WERI-Rb-1 (cell line): Measurements from ENCODE around the gene SH3D21.

ENCODE experiments used
- DNase-seq: peaks from one replicate; pipeline ENCODE4 v3.0.0-alpha.2; 2020
- H3K27ac ChIP-seq: fragments of 250-450 bp; sonication (Bioruptor Pico); 2 replicates; pipeline ENCODE4 v1.5.1; 2020; ENCODE audit warnings: mild to moderate bottlenecking, moderate library complexity
- H3K27me3 ChIP-seq: fragments of 250-450 bp; sonication (Bioruptor Pico); 2 replicates; pipeline ENCODE4 v1.5.1; 2021; ENCODE audit warnings: mild to moderate bottlenecking, low read depth, moderate library complexity; ENCODE audit not compliant: insufficient read depth, severe bottlenecking
- H3K36me3 ChIP-seq: fragments of 250-450 bp; sonication (Bioruptor Pico); 2 replicates; pipeline ENCODE4 v1.5.1; 2020; ENCODE audit warnings: mild to moderate bottlenecking, moderate library complexity
- H3K4me3 ChIP-seq: 2 replicates; pipeline ENCODE4 v1.5.1; 2011; ENCODE audit warnings: low read depth, mild to moderate bottlenecking, control low read depth, low read length
- H3K9me3 ChIP-seq: fragments of 250-450 bp; sonication (Bioruptor Pico); 2 replicates; pipeline ENCODE4 v1.5.1; 2021; ENCODE audit warnings: mild to moderate bottlenecking, moderate library complexity; ENCODE audit not compliant: severe bottlenecking
- TF ChIP-seq, protein P1 (sequence below): IDR thresholded peaks from 2 replicates; pipeline ENCODE4 v1.5.1; 2011; ENCODE audit warnings: low read depth, mild to moderate bottlenecking, control low read depth, inconsistent platforms, low read length

Gene SH3D21

DNA sequence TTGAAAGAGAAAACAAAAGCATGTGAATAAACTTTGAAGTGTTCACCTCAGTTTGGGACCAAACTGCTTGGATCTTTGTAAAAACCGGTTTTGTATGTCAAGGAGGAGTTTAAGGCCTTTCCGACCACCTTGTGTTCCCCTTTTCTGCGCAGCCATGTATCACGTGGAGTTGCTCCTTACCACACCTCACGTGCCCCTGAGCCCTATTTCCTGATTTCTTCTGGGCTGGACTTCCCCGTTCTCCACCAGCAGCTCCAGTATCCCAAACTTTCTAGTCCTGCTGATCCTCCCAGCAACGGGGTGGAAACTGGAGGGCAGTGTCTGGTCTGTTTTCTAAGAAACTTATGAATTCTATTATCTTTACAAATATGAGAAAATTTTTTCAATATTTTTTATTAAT lies 1.6 kb upstream of the SH3D21 start:
- TF ChIP-seq, protein P1, sequence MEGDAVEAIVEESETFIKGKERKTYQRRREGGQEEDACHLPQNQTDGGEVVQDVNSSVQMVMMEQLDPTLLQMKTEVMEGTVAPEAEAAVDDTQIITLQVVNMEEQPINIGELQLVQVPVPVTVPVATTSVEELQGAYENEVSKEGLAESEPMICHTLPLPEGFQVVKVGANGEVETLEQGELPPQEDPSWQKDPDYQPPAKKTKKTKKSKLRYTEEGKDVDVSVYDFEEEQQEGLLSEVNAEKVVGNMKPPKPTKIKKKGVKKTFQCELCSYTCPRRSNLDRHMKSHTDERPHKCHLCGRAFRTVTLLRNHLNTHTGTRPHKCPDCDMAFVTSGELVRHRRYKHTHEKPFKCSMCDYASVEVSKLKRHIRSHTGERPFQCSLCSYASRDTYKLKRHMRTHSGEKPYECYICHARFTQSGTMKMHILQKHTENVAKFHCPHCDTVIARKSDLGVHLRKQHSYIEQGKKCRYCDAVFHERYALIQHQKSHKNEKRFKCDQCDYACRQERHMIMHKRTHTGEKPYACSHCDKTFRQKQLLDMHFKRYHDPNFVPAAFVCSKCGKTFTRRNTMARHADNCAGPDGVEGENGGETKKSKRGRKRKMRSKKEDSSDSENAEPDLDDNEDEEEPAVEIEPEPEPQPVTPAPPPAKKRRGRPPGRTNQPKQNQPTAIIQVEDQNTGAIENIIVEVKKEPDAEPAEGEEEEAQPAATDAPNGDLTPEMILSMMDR = no peak
- H3K36me3 ChIP-seq = peaks cover 49% of the 10 kb centered on the region
- no peaks in the 10 kb centered on the region for H3K27me3 ChIP-seq
- H3K27ac ChIP-seq = no peak overlapping the region
- DNase-seq = no peak
- no peaks in the 10 kb centered on the region for H3K9me3 ChIP-seq
- H3K4me3 ChIP-seq = no peak overlapping the region

DNA sequence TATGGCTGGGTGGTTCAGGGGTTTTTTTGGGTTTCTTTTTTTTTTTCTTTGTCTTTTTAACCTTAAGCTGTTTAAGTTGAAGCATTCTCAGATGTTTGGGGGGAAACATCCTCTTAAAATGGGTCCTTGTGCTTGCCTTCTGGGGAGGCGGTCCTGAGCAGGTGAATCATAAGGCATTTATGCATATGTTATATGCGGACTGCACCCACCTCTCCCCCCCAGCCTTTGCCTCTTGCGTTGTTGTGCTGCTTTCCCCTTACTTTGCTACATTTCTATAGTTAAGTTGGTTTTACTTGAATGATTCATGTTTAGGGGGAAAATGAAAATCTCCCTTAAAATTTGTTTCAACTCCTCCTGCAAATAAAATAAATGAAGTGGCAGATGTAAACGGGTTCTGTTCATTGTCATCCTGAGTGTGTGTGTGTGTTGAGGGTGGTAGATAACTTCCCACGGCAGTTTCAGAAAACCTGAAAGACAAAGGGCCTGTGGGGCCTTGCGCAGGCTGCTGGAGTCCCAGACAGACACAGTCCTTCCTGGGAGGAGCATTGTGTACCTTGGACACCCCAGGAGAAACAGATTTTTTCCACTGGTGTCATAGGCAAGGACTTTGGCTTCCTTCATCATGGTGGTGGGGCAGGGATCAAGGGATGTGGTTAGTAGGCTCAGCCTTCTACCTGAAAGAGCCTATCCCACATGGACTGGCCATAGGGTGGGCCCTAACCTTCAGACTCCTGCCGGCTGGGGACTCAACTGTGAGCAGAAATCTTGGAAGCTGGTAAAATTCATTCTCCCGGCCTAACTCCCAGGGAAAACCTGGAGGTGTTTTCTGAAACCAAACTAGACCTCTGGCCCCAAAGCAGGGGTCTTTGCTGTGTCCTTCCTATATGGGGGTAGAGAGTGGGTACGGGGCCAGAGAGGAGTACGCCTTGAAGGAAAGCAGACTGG lies 926 bp upstream of the SH3D21 start:
- Histone ChIP-seq H3K27me3 (no peaks in the 10 kb centered on the region), H3K36me3 (peaks cover 42% of the 10 kb centered on the region), H3K9me3 (no peaks in the 10 kb centered on the region), H3K4me3 (no peak overlapping the region), H3K27ac (0 out of 2 replicates have a peak overlapping the region, but pooled peaks have one; percentile 11)
- TF ChIP-seq, protein P1 = no peak
- no peak for DNase-seq

DNA sequence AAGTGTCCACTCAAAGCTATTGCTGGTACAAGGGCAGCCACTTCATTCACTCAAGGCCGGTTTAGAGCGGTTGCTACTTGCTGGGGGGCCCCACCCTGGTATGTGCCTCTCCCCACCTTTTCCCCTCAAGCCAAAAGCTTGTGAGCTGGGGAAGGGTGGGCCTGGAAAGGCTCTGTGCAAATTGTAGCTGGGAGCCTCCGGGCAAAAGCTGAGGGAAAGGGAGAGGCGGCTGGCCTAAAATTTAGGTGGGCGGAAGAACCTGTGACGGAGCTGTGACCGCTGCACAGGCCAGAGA lies 306 bp upstream of the SH3D21 start:
- TF ChIP-seq, protein P1 = no peak
- H3K36me3 ChIP-seq = peaks cover 36% of the 10 kb centered on the region
- H3K27me3 ChIP-seq = no peaks in the 10 kb centered on the region
- no peak for DNase-seq
- H3K9me3 ChIP-seq = no peaks in the 10 kb centered on the region
- peak overlapping the region; percentile 55; the same call in 1 of the 2 replicates for H3K4me3 ChIP-seq
- H3K27ac ChIP-seq = 0 out of 2 replicates have a peak overlapping the region, but pooled peaks have one; percentile 11

DNA sequence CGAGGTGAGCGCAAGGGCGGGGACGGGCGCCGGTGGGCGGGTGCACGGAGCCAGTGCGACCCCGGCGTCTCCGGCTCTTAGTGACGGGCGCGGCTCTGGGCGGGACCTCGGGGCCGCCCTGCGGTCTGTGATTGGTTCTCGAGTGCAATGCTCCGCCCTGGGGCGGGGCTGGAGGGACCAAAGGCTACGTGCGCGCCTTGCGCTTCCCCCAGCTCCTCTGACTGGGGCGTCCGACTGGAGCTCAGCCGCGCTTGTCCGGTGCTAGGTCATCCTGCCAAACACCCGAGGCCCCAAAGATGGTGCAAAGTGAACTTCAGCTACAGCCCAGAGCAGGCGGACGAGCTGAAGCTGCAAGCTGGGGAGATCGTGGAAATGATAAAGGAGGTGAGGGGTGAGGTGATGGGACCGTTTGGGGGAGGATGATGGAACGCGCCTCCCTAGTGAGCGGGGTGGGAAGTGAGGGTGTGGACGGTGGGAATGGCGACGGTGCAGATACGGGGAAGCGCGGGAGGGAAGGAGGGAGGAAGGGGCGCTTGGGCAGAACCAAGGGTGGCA lies 811 bp downstream of the SH3D21 start:
- Histone ChIP-seq H3K9me3 (no peaks in the 10 kb centered on the region), H3K27me3 (no peaks in the 10 kb centered on the region), H3K4me3 (peak overlapping the region; percentile 55), H3K36me3 (peaks cover 25% of the 10 kb centered on the region), H3K27ac (peak overlapping the region; percentile 76)
- TF ChIP-seq, protein P1 = no peak
- peak; percentile 95 for DNase-seq

DNA sequence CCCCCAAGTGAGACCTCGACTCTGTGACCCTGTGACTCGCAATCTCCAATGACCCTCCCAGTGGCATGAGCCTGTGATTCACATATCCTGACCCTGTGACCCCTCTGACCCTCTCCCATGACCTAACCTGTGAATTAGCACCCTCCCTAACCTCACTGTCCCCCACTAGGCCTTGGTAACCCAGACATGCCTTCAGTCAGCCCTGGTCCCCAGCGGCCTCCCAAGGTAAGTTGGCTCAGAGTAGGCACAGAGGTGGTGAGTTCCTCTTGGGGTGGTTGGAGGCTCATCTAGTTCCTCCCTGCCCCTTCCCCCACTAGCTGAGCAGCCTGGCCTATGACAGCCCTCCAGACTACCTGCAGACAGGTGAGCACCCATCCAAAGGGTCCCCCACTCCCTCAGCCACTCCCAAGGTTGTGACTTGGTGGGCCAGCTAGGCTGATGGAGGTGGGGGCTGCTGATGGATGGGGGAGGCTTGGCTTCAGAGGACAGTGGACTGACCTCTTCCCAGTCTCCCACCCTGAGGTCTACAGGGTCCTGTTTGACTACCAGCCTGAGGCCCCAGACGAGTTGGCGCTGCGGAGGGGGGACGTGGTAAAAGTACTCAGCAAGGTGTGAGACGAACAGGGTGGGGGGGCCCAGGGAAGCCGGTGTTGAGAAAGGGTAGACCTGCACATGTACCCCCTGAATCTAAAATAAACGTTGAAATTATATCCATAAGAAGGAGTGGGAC lies 1.6 kb downstream of the SH3D21 start:
- Histone ChIP-seq H3K27me3 (no peaks in the 10 kb centered on the region), H3K9me3 (no peaks in the 10 kb centered on the region), H3K36me3 (peaks cover 17% of the 10 kb centered on the region), H3K27ac (no peak overlapping the region), H3K4me3 (peak overlapping the region; percentile 55)
- DNase-seq = no peak
- TF ChIP-seq, protein P1 = no peak
